ENCODE data around the gene TMEM184B. TPM values are rescaled to one million over a fixed set of nuclear protein-coding genes. Genes with fewer than 3 reads are reported as not detected.

Gene TMEM184B
- total RNA-seq, 2 donors from 2014 or later, result 58.8 to 61.6 TPM

DNA sequence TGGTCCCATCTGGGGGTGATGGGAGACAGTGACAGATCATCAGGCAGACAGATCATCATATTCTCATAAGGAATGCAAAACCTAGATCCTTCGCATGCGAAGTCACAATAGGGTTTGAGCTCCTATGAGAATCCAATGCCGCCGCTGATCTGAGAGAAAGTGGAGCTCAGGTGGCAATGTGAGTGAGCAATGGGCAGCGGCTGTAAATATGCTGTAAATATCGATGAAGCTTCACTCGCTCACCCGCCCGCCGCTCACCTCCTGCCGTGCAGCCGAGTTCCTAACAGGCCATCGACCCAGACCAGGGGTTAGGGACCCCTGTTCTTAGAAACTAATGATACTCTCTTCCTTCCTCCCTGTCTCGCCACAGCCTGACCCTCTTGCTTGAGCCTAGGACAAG lies 81.8 kb downstream of the TMEM184B start:
- Histone ChIP-seq H3K27ac (no peak overlapping the region), H3K36me3 (no peaks in the 10 kb centered on the region), H3K27me3 (no peaks in the 10 kb centered on the region), H3K9ac (ENCODE audit: low read depth in 2 of 2, low read length in 2 of 2) (no peak overlapping the region), H3K4me1 (no peaks in the 10 kb centered on the region), H3K4me3 (no peak overlapping the region), H3K9me3 (no peaks in the 10 kb centered on the region)
- intact Hi-C loops (cut with DNase I), result no loop called here
- TF ChIP-seq, protein P1, sequence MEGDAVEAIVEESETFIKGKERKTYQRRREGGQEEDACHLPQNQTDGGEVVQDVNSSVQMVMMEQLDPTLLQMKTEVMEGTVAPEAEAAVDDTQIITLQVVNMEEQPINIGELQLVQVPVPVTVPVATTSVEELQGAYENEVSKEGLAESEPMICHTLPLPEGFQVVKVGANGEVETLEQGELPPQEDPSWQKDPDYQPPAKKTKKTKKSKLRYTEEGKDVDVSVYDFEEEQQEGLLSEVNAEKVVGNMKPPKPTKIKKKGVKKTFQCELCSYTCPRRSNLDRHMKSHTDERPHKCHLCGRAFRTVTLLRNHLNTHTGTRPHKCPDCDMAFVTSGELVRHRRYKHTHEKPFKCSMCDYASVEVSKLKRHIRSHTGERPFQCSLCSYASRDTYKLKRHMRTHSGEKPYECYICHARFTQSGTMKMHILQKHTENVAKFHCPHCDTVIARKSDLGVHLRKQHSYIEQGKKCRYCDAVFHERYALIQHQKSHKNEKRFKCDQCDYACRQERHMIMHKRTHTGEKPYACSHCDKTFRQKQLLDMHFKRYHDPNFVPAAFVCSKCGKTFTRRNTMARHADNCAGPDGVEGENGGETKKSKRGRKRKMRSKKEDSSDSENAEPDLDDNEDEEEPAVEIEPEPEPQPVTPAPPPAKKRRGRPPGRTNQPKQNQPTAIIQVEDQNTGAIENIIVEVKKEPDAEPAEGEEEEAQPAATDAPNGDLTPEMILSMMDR (IDR thresholded peaks at IDR 0.05), result no peak
- DNase-seq, result no peak

DNA sequence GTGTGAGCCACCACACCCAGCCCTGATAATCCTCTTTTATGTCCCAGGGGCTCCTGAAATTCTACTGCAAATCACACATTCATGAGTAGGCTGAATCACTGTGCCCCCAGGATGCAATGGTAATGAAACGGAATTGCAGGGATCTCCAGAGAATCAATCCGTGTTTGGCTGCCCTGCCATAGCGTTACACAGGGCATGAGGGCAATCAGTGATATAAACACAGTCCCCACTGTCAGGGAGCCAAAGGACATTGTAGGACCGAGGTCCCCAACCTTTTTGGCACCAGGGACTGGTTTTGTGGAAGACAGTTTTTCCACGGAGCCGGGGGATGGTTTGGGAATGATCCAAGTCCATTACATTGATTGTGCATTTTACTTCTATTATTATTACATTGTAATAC lies 82.2 kb downstream of the TMEM184B start:
- no peaks in the 10 kb centered on the region for H3K4me1 ChIP-seq
- no peaks in the 10 kb centered on the region for H3K36me3 ChIP-seq
- no peaks in the 10 kb centered on the region for H3K9me3 ChIP-seq
- no peak overlapping the region for H3K4me3 ChIP-seq
- no peak overlapping the region for H3K9ac ChIP-seq (ENCODE audit: low read depth in 2 of 2, low read length in 2 of 2)
- intact Hi-C loops (cut with DNase I), result no loop called here
- DNase-seq, result no peak
- TF ChIP-seq, protein P1 (IDR thresholded peaks at IDR 0.05), result no peak
- H3K27me3 ChIP-seq, result no peaks in the 10 kb centered on the region
- no peak overlapping the region for H3K27ac ChIP-seq

DNA sequence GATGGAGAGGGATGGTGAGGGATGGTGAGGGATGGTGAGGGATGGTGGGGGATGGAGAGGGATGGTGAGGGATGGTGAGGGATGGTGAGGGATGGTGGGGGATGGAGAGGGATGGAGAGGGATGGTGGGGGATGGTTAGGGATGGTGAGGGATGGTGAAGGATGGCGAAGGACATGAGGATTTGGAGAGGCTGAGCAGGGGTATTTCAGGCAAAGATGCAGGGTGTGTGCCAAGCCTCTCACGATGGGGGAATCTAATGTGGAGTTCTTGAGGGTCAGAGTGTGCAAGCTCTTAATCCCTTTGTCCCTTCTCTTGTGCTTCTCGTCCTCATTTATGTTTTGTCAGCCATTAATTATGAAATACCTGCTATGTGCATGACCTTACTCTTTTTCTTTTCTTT lies 83.7 kb downstream of the TMEM184B start:
- no peaks in the 10 kb centered on the region for H3K9me3 ChIP-seq
- no peaks in the 10 kb centered on the region for H3K27me3 ChIP-seq
- DNase-seq, result no peak
- no peak overlapping the region for H3K9ac ChIP-seq (ENCODE audit: low read depth in 2 of 2, low read length in 2 of 2)
- TF ChIP-seq, protein P1 (IDR thresholded peaks at IDR 0.05), result no peak
- intact Hi-C loops (cut with DNase I), result no loop called here
- H3K4me1 ChIP-seq, result no peaks in the 10 kb centered on the region
- no peak overlapping the region for H3K27ac ChIP-seq
- no peak overlapping the region for H3K4me3 ChIP-seq
- H3K36me3 ChIP-seq, result no peaks in the 10 kb centered on the region

DNA sequence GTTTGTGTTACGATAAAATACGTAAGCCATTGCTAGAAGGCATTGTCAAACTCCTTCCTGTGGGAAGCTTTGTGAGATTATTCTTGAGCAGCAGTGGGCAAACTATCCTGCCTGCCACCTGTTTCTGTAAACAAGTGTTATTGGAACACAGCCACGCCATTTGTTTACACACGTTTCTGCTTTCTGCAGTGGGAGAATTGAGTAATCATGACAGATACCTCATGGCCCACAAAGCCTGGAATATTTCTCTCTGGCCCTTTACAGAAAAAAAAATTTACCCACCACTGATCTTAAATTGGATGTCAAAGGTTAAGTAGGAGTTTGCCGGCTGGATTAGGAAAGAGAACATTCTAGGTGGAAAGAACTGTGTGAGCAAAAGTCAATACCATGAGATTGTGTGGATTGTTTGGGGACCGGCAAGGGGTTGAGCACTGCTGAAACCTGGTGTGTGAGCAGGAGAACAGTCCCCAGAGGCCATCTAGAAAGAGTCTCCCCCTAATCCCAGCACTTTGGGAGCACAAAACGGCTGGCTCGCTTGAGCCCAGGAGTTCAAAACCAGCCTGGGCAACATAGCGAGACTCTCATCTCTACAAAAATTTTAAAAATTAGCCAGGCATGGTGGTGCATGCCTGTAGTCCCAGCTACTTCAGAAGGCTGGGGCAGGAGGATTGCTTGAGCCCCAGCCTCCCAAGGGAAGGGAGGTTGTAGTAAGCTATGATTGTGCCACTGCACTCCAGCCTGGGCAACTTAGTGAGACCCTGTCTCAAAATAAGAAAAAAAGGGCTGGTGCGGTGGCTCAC lies 85.2 kb downstream of the TMEM184B start:
- DNase-seq, result peak; percentile 52
- no peak overlapping the region for H3K4me3 ChIP-seq
- TF ChIP-seq, protein P1 (IDR thresholded peaks at IDR 0.05), result no peak
- intact Hi-C loops (cut with DNase I), result no loop called here
- H3K9me3 ChIP-seq, result no peaks in the 10 kb centered on the region
- no peaks in the 10 kb centered on the region for H3K36me3 ChIP-seq
- H3K27ac ChIP-seq, result peak overlapping the region; percentile 22
- H3K27me3 ChIP-seq, result no peaks in the 10 kb centered on the region
- H3K9ac ChIP-seq (ENCODE audit: low read depth in 2 of 2, low read length in 2 of 2), result no peak overlapping the region
- no peaks in the 10 kb centered on the region for H3K4me1 ChIP-seq

DNA sequence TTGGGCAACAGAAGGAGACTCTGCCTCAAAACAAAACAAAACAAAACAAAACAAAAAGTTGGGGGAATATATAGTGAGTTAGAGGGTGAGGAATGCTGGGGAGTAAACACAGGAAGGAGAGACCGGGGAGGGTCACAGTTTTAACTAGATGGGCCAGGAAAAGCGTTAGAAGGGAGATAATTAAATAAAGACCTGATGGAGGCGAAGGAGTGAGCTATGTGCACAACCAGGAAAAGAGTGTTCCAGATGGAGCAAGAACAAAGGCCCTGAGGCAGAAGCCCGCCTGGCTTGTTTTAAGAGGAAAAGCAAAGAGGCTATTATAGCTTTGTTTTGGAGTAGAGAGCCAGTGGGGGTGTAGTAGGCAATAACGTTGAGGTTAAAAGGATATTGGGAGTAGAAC lies 86.4 kb downstream of the TMEM184B start:
- TF ChIP-seq, protein P1 (IDR thresholded peaks at IDR 0.05), result no peak
- no peaks in the 10 kb centered on the region for H3K4me1 ChIP-seq
- no peak overlapping the region for H3K9ac ChIP-seq (ENCODE audit: low read depth in 2 of 2, low read length in 2 of 2)
- H3K27ac ChIP-seq, result peak overlapping the region; percentile 22
- no peaks in the 10 kb centered on the region for H3K36me3 ChIP-seq
- DNase-seq, result no peak
- intact Hi-C loops (cut with DNase I), result no loop called here
- H3K27me3 ChIP-seq, result no peaks in the 10 kb centered on the region
- no peaks in the 10 kb centered on the region for H3K9me3 ChIP-seq
- no peak overlapping the region for H3K4me3 ChIP-seq
